GM18861 (cell line): Measurements from ENCODE around the gene CLDN1.

Source experiments
- ATAC-seq: cut with Tn5 transposase; IDR thresholded peaks from one replicate; pipeline ENCODE4 v1.9.1; 2021; ENCODE audit not compliant: unreplicated experiment

The CLDN1 gene

GRCh38 chr3:190333961-190334360, 11.7 kb upstream of the CLDN1 start:
- no peak for ATAC-seq

- no peak for ATAC-seq
Measured at GRCh38 chr3:190330936-190331734, 8.9 kb upstream of the CLDN1 start.

- ATAC-seq: no peak
Measured at GRCh38 chr3:190326930-190327329, 4.7 kb upstream of the CLDN1 start.

- no peak for ATAC-seq
Measured at GRCh38 chr3:190326361-190326760, 4.1 kb upstream of the CLDN1 start.

GRCh38 chr3:190325923-190326322, 3.7 kb upstream of the CLDN1 start:
- peak; percentile 41 for ATAC-seq

- ATAC-seq: no peak
Measured at GRCh38 chr3:190323246-190323626, 990 bp upstream of the CLDN1 start.

GRCh38 chr3:190322604-190323245, 479 bp upstream of the CLDN1 start:
- ATAC-seq: no peak

- no peak for ATAC-seq
Measured at GRCh38 chr3:190320594-190321362, 1.5 kb downstream of the CLDN1 start.

GRCh38 chr3:190319660-190320059, 2.6 kb downstream of the CLDN1 start:
- no peak for ATAC-seq

- ATAC-seq: no peak
Measured at GRCh38 chr3:190318666-190319065, 3.6 kb downstream of the CLDN1 start.

GRCh38 chr3:190314741-190315140, 7.5 kb downstream of the CLDN1 start:
- ATAC-seq: no peak

GRCh38 chr3:190309414-190309813, 12.8 kb downstream of the CLDN1 start:
- no peak for ATAC-seq

- no peak for ATAC-seq
Measured at GRCh38 chr3:190308154-190308553, 14.1 kb downstream of the CLDN1 start.

GRCh38 chr3:190307164-190307545, 15.1 kb downstream of the CLDN1 start:
- no peak for ATAC-seq

- no peak for ATAC-seq
Measured at GRCh38 chr3:190306513-190307163, 15.6 kb downstream of the CLDN1 start.

- ATAC-seq: no peak
Measured at GRCh38 chr3:190306026-190306425, 16.2 kb downstream of the CLDN1 start.

- no peak for ATAC-seq
Measured at GRCh38 chr3:190305406-190305805, 16.8 kb downstream of the CLDN1 start.

- no peak for ATAC-seq
Measured at GRCh38 chr3:190303884-190304283, 18.4 kb downstream of the CLDN1 start.

GRCh38 chr3:190302212-190302867, 19.9 kb downstream of the CLDN1 start:
- ATAC-seq: no peak

GRCh38 chr3:190301591-190301990, 20.7 kb downstream of the CLDN1 start:
- no peak for ATAC-seq

- ATAC-seq: no peak
Measured at GRCh38 chr3:190299969-190300368, 22.3 kb downstream of the CLDN1 start.
